H9 (cell line): ENCODE data around the gene MARCKS. TPM values are rescaled to one million over a fixed set of nuclear protein-coding genes. Genes with fewer than 3 reads are reported as not detected.

ENCODE experiments used
- DNase-seq: peaks from one replicate; pipeline ENCODE4 v3.0.0-alpha.2; 2017
- H2AFZ ChIP-seq: one replicate; pipeline ENCODE4 v1.6.1; 2013; ENCODE audit warnings: mild to moderate bottlenecking, low read length, control low read depth, moderate library complexity
- H2AK5ac ChIP-seq: 2 replicates; pipeline ENCODE4 v1.6.1; 2013; ENCODE audit warnings: low read length, control low read depth, mixed read lengths; ENCODE audit not compliant: insufficient read length
- H2BK120ac ChIP-seq: one replicate; pipeline ENCODE4 v1.6.1; 2013; ENCODE audit warnings: low read depth, mild to moderate bottlenecking, low read length, control low read depth, inconsistent platforms; ENCODE audit not compliant: poor library complexity, severe bottlenecking
- H2BK12ac ChIP-seq: 2 replicates; pipeline ENCODE4 v1.6.1; 2013; ENCODE audit warnings: low read length, control low read depth, mixed read lengths, low read depth; ENCODE audit not compliant: insufficient read length
- H2BK15ac ChIP-seq: 2 replicates; pipeline ENCODE4 v1.6.1; 2013; ENCODE audit warnings: low read depth, low read length, control low read depth
- H2BK20ac ChIP-seq: one replicate; pipeline ENCODE4 v1.6.1; 2013; ENCODE audit warnings: low read depth, mild to moderate bottlenecking, low read length, control low read depth, inconsistent platforms; ENCODE audit not compliant: poor library complexity, severe bottlenecking
- H2BK5ac ChIP-seq: 2 replicates; pipeline ENCODE4 v1.6.1; 2013; ENCODE audit warnings: low read length, control low read depth, mixed read lengths; ENCODE audit not compliant: insufficient read length
- H3K14ac ChIP-seq: 2 replicates; pipeline ENCODE4 v1.6.1; 2013; ENCODE audit warnings: low read length, control low read depth; ENCODE audit not compliant: insufficient read depth
- H3K18ac ChIP-seq: 2 replicates; pipeline ENCODE4 v1.6.1; 2013; ENCODE audit warnings: low read depth, mild to moderate bottlenecking, mixed read lengths, low read length, control low read depth; ENCODE audit not compliant: insufficient read length
- H3K23ac ChIP-seq: 2 replicates; pipeline ENCODE4 v1.6.1; 2013; ENCODE audit warnings: low read length, control low read depth, mixed read lengths, low read depth; ENCODE audit not compliant: insufficient read length
- H3K23me2 ChIP-seq: 2 replicates; pipeline ENCODE4 v1.6.1; 2013; ENCODE audit warnings: low read depth, mild to moderate bottlenecking, mixed read lengths, low read length, control low read depth; ENCODE audit not compliant: insufficient read length, poor library complexity, severe bottlenecking
- H3K27ac ChIP-seq: 2 replicates; pipeline ENCODE4 v1.5.1; 2013; ENCODE audit warnings: low read length, control low read depth, mixed read lengths, low read depth; ENCODE audit not compliant: insufficient read length
- H3K27me3 ChIP-seq: 2 replicates; pipeline ENCODE4 v1.6.1; 2013; ENCODE audit warnings: low read length, control low read depth, inconsistent platforms; ENCODE audit not compliant: insufficient read depth
- H3K4ac ChIP-seq: 2 replicates; pipeline ENCODE4 v1.6.1; 2013; ENCODE audit warnings: low read depth, mild to moderate bottlenecking, control low read depth, inconsistent platforms, low read length, moderate library complexity
- H3K4me1 ChIP-seq: 2 replicates; pipeline ENCODE4 v1.6.1; 2013; ENCODE audit warnings: low read length, control low read depth, inconsistent platforms; ENCODE audit not compliant: insufficient read depth
- H3K4me2 ChIP-seq: 2 replicates; pipeline ENCODE4 v1.6.1; 2013; ENCODE audit warnings: low read length, control low read depth, mixed read lengths; ENCODE audit not compliant: insufficient read length, insufficient read depth
- H3K56ac ChIP-seq: 2 replicates; pipeline ENCODE4 v1.6.1; 2013; ENCODE audit warnings: low read depth, mild to moderate bottlenecking, mixed read lengths, low read length, control low read depth; ENCODE audit not compliant: insufficient read length
- H3K79me1 ChIP-seq: 2 replicates; pipeline ENCODE4 v1.6.1; 2013; ENCODE audit warnings: low read depth, mild to moderate bottlenecking, moderate library complexity, low read length, control low read depth, inconsistent platforms; ENCODE audit not compliant: insufficient read depth, poor library complexity, severe bottlenecking
- H3K79me2 ChIP-seq: 2 replicates; pipeline ENCODE4 v1.6.1; 2013; ENCODE audit warnings: low read length, control low read depth, inconsistent platforms; ENCODE audit not compliant: insufficient read depth
- H3K9ac ChIP-seq: 2 replicates; pipeline ENCODE4 v1.6.1; 2013; ENCODE audit warnings: low read length, control low read depth, mixed read lengths; ENCODE audit not compliant: insufficient read length; ENCODE audit errors: extremely low read depth
- H3K9me3 ChIP-seq: one replicate; pipeline ENCODE4 v1.6.1; 2013; ENCODE audit warnings: low read depth, low read length, inconsistent platforms; ENCODE audit not compliant: control insufficient read depth
- H3T11ph ChIP-seq: one replicate; pipeline ENCODE4 v1.6.1; 2013; ENCODE audit warnings: mild to moderate bottlenecking, low read length, control low read depth, inconsistent platforms
- H4K20me1 ChIP-seq: one replicate; pipeline ENCODE4 v1.6.1; 2013; ENCODE audit not compliant: control insufficient read depth, insufficient read length, insufficient read depth
- H4K5ac ChIP-seq: 2 replicates; pipeline ENCODE4 v1.6.1; 2013; ENCODE audit warnings: low read depth, mild to moderate bottlenecking, mixed read lengths, low read length, control low read depth; ENCODE audit not compliant: insufficient read length
- H4K8ac ChIP-seq: replicated peaks from 2 replicates; pipeline ENCODE4 v1.6.1; 2013; ENCODE audit warnings: low read length, control low read depth, mixed read lengths, low read depth; ENCODE audit not compliant: insufficient read length
- H4K91ac ChIP-seq: 2 replicates; pipeline ENCODE4 v1.6.1; 2013; ENCODE audit warnings: low read depth, mild to moderate bottlenecking, moderate library complexity, mixed read lengths, low read length, control low read depth; ENCODE audit not compliant: insufficient read length
- H3K27ac Mint-ChIP-seq, 3 experiments: 2 replicates in 2 of 3; 3 replicates in 1 of 3; pipeline ENCODE4 v1.8.0; 2020 to 2021; ENCODE audit warnings: mixed read lengths in 3 of 3, mild to moderate bottlenecking in 1 of 3, moderate library complexity in 1 of 3
- H3K27me3 Mint-ChIP-seq: 2 replicates; pipeline ENCODE4 v1.8.0; 2021; ENCODE audit warnings: low read depth, mild to moderate bottlenecking, moderate library complexity, mixed read lengths
- H3K36me3 Mint-ChIP-seq, 3 experiments: 2 replicates in 2 of 3; 3 replicates in 1 of 3; pipeline ENCODE4 v1.8.0; 2020 to 2021; ENCODE audit warnings: low read depth in 3 of 3, mixed read lengths in 3 of 3; ENCODE audit not compliant: insufficient read depth in 1 of 3
- H3K4me1 Mint-ChIP-seq, 2 experiments: 2 replicates each; pipeline ENCODE4 v1.8.0; 2020; ENCODE audit warnings: mixed read lengths in 2 of 2
- H3K4me3 Mint-ChIP-seq, 2 experiments: 2 replicates in 1 of 2; 3 replicates in 1 of 2; pipeline ENCODE4 v1.8.0; 2020 to 2021; ENCODE audit warnings: mild to moderate bottlenecking in 2 of 2, mixed read lengths in 2 of 2, moderate library complexity in 1 of 2
- H3K9me3 Mint-ChIP-seq, 2 experiments: 2 replicates in 1 of 2; 3 replicates in 1 of 2; pipeline ENCODE4 v1.8.0; 2020; ENCODE audit warnings: mild to moderate bottlenecking in 2 of 2, mixed read lengths in 2 of 2, moderate library complexity in 1 of 2
- WGBS: extraction: QIAGEN DNeasy Blood & Tissue Kit; methylation state at CpG from one replicate; pipeline ENCODE4 v1.1.7; 2013; ENCODE audit warnings: missing lambda C conversion rate, low lambda C conversion rate, mixed read lengths; ENCODE audit not compliant: insufficient read length; ENCODE audit errors: extremely low coverage; 5-methylcytosine and 5-hydroxymethylcytosine counted together
- total RNA-seq: library from RNA; stranded (reverse); gene quantifications from 2 replicates; pipeline ENCODE4 v1.2.1, GENCODE V29; 2021
- TF ChIP-seq, protein P1 (sequence below): fragments of 200-600 bp; sonication (generic); conservative IDR thresholded peaks from 3 replicates; pipeline ENCODE4 v1.8.0; 2021; ENCODE audit warnings: antibody characterized with exemption, mild to moderate bottlenecking

The MARCKS gene
- total RNA-seq, 1 experiment from 2014 or later: 164 TPM

DNA sequence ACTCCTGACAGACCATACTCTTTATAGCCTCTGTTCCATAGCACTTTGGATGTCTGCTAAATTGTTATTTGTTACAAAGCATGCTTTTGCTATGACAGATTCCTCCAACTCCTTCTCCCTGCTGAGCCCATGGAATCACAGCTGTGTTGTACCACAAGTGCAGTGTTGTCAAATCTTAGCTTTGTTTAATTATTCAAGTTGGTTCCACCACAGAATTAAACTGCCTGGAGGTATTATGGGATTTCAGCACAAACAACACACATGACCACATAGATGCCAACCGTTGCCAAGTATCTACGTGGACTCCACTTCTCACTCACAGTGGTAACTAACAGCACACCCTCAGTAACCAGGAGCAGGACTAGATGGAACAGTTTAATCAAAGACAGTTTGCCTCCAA, 32.7 kb upstream of the MARCKS start:
- Histone ChIP-seq H3K4me2 (no peak overlapping the region), H3K56ac (no peak overlapping the region), H3K27ac (no peak overlapping the region), H2AK5ac (no peak overlapping the region), H3K14ac (no peak overlapping the region), H3K9ac (no peak overlapping the region), H3K27me3 (no peaks in the 10 kb centered on the region), H2BK5ac (no peak overlapping the region), H3K79me1 (no peaks in the 10 kb centered on the region), H3K9me3 (no peaks in the 10 kb centered on the region), H3K23ac (no peak overlapping the region), H4K91ac (no peak overlapping the region), H4K20me1 (no peaks in the 10 kb centered on the region), H4K8ac (no peak overlapping the region), H3K4me1 (no peaks in the 10 kb centered on the region), H2BK12ac (no peak overlapping the region), H2BK20ac (no peak overlapping the region), H2BK15ac (no peak overlapping the region), H4K5ac (no peak overlapping the region), H2BK120ac (no peak overlapping the region), H3T11ph (no peak overlapping the region), H3K18ac (no peak overlapping the region), H3K79me2 (no peaks in the 10 kb centered on the region), H3K23me2 (no peaks in the 10 kb centered on the region), H3K4ac (no peak overlapping the region), H2AFZ (no peak overlapping the region)
- WGBS: no CpG with 5 or more reads among the region's 2 CpGs
- Mint-ChIP-seq H3K4me3 (no peak overlapping the region), H3K9me3 (peaks cover 0 to 3% of the 10 kb centered on the region in 2 experiments; a peak in 1 of 5 replicates), H3K27me3 (peaks cover 30% of the 10 kb centered on the region), H3K36me3 (no peaks in the 10 kb centered on the region; a peak in 1 of 7 replicates), H3K4me1 (peaks cover 11 to 17% of the 10 kb centered on the region in 2 experiments), H3K27ac (no peak overlapping the region)
- TF ChIP-seq, protein P1, sequence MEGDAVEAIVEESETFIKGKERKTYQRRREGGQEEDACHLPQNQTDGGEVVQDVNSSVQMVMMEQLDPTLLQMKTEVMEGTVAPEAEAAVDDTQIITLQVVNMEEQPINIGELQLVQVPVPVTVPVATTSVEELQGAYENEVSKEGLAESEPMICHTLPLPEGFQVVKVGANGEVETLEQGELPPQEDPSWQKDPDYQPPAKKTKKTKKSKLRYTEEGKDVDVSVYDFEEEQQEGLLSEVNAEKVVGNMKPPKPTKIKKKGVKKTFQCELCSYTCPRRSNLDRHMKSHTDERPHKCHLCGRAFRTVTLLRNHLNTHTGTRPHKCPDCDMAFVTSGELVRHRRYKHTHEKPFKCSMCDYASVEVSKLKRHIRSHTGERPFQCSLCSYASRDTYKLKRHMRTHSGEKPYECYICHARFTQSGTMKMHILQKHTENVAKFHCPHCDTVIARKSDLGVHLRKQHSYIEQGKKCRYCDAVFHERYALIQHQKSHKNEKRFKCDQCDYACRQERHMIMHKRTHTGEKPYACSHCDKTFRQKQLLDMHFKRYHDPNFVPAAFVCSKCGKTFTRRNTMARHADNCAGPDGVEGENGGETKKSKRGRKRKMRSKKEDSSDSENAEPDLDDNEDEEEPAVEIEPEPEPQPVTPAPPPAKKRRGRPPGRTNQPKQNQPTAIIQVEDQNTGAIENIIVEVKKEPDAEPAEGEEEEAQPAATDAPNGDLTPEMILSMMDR: no peak
- no peak for DNase-seq
